Measurements from ENCODE around the gene RAP2A.

RAP2A gene

DNA sequence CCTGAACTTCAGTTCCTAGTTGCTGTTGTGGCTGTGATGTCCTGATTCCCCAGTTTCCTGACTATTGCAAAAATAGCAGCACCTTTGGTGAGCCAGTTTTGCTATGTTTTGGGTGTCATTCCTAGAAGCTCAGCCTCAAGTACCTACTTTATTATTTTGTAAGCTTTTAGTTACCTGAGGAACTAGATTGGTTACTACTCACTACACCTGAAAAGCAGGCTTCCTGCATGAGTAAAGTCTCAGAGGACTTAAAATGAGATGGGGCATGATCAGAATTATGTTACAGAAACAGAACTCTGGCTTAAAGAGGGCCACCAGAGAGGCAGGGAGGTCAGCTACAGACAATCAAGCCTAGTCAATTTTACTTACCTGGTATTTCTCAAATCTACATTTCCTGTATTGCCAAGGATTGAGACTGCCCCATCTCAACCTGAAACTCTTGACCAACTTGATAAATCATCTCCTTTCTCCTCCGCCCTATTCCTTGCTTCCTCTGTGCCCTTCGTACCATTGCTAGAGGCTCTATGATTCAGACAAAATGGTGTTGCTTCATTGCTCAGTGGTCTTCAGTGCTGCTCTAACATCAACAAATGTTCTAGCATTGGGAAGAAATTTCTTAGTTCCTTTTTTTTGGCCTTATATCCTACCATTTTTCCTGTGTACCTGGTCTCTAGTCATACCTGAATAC, 58.9 kb downstream of the RAP2A start:
- DNase-seq (ENCODE audit: low read depth, low spot score), result no peak

DNA sequence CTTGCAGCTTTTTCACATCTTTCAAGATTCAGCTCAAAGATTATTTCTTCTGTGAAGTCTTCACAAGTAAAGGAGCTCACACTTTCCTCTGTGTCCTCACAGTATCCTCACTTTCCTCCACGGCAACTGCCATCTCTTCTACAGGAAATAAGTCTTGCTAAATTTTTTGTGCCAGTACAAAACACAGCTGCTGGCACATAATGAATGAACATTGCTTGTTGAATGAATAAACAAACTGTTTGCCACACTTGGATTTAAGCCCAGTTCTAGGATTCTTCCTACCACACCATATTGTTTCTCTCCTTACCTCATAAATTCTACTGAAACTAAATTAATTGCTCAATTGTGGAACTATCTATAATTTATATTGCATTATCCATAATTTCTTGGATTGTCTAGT, 59.5 kb downstream of the RAP2A start:
- no peak for DNase-seq (ENCODE audit: low read depth, low spot score)

DNA sequence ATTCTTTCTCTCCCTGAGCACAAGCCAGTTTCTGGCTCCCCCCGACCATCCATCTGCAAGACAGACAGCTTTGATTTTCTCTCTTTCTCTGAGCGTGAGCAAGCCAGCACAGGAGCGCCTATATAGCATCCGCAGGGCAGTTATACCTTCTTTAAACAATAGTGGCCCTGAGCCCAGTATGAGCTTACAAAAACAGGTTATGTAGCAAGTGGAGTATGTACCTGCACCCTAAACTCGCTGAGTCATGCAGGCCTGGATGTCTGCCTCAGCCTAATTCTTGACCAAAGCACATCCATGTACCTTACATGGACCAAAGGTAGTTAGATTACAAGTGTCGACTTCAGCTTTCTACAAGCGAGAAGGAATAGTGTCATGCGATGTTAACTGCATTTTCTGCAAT, 61.7 kb downstream of the RAP2A start:
- no peak for DNase-seq (ENCODE audit: low read depth, low spot score)

DNA sequence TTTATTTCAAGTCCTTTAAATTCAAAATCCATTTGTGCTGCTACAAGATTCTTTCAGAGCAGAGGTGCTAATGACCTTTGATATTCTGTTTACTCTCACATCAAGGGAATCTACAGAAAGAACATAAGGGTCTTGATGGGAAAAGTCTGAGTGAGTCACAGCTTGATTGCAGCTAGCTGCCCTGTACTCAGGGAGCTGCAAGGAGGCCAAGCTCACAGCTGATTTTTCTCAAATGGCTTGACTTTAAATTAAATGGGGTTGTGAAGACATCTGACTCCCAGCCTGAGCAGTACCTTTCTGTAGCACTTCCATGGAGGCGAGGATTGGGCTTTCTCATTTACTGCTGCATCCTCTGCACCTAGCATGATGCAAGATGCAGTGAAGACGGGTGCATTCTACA, 62.5 kb downstream of the RAP2A start:
- no peak for DNase-seq (ENCODE audit: low read depth, low spot score)

DNA sequence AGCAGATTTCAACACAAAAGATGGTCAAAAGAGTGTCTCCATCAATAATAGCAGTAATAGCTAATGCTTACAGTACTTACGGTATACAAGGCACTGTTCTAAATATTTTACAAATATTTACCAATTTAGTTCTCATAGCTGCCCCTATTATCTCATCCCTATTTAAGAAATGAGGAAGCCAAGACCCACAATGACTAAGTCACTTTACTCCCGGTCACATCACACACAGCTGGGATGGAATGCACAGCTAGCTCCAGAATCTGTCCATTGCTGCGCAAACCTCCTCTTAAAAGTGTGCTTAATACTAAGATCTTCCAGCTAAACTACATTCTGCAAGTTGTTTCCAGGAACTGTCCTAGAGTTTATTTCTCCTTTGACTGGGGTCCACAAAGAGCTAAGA, 63.4 kb downstream of the RAP2A start:
- DNase-seq (ENCODE audit: low read depth, low spot score), result no peak

DNA sequence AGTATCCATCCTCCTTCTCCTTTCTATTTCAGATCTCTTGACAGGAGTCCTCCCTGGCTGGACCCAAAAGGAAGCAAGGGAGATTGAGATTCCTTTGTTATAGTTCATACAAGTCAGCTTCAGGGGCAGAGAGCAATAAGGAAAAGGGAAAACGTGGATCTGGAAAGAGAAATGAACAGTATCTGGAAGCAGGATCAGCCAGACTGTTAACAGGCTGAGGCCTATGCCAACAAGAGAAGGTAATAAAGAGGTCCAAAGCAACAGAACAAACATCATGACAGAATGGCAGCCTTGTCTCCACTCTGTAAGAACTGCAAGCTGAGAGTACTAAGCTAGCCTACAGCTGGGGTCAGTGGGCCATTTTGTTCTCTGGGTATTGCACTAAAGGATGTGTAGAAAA, 64.5 kb downstream of the RAP2A start:
- DNase-seq (ENCODE audit: low read depth, low spot score), result no peak

DNA sequence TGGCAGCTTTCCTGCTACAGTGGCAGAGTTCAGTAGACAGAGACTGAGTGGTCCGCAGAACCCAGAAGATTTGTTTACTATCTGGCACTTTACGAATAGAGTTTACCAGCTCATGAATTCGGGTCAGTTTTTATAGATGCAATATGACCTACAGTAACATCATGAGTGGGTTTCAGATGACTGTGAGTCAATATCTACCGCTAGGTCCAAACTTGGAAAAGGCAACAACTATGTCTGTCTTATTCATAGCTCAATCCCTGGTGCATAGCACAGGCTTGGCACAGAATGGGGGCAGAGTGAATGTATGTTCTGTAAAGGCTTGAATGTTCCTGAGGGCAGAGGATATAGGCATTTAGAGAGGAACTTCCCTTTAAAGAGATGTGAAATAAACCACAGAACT, 65.2 kb downstream of the RAP2A start:
- DNase-seq (ENCODE audit: low read depth, low spot score), result no peak

DNA sequence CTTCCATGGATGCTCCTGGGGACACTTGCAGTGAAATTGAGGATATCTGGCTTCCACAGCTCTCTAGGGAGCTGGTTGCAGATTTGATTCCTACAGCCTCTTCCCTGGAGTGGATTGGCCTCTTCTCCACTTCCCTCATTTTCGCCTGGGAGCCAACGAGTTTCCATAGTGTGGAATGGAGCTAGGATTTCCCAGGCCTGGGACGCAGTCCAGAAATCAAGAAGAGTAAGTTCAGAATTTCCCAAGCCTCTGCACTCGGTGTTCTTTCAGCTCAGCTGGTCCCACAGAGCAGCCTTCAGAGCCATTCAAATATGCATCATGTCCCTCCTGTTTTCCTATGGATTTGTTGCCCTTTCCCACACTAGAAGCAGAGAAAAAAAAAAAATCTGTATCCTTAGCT, 68.2 kb downstream of the RAP2A start:
- DNase-seq (ENCODE audit: low read depth, low spot score), result no peak

DNA sequence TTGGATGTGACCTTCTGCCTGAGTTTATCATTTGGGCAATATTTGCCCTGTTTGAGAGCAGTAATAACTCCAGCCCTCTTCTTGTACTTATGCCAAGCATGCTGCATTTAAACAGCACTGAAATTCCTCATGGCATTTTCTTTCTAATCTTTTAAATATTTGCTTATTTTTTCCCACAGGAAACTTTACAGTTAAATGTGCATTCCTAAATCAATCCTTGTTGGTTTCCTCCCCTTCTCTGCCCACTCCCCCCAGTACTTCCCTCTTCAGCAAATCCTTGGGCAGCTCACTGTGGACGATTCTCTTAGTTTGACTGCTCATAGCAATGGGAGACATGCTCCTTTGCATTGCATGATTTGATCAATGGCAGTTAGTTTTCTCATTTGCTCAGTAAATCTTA, 68.7 kb downstream of the RAP2A start:
- no peak for DNase-seq (ENCODE audit: low read depth, low spot score)

DNA sequence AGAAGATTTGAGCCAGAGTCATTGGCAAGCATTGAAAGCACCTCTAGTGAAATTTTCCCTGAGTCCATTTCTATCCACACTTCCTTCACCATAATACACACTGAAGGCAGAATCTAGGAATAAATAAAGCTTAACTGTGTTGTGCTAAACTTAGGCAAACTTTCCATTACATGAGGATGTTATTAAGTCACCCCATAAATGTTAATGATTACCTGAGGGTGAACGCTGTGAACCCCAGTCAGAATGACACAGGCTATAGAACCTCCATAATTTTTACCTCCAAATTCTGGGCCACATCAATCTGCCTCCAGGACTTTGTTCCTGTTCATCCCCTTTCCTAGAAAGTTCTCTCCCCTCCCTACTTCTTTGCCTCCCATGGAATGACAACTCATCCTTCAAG, 71.0 kb downstream of the RAP2A start:
- no peak for DNase-seq (ENCODE audit: low read depth, low spot score)

DNA sequence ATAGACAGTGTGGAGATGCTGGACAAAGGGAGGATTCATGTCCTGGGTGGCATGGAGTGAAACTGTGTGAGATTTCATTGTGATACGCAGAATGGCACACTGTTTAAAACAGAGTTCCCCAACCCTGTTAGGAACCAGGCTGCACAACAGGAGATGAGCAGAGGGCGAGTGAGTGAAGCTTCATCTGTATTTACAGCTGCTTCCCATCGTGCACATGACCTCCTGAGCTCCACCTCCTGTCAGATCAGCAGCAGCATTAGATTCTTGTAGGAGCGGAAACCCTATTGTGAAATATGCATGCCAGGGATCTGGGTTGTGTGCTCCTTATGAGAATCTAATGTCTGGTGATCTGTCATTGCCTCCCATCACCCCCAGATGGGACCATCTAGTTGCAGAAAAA, 72.5 kb downstream of the RAP2A start:
- peak; percentile 69 for DNase-seq (ENCODE audit: low read depth, low spot score)

DNA sequence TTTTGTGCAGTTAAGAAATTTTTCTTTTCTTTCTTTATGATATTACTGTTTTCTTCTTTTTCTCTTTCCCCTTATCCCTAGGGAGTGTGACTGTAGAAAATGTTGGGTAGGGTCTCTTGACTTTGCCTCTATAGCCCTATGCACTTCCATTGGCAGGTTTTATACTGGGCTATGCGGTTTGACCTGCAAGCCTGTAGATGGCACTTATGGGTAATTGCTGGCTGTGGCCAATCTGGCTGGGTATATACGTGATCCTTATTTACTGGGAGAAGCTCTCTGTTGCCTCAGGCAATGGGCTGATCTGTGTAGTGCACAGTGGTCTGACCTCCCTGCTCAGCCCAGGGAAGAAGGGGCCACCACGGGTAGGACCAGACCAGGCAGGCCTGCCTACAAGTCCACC, 78.8 kb downstream of the RAP2A start:
- no peak for DNase-seq (ENCODE audit: low read depth, low spot score)

DNA sequence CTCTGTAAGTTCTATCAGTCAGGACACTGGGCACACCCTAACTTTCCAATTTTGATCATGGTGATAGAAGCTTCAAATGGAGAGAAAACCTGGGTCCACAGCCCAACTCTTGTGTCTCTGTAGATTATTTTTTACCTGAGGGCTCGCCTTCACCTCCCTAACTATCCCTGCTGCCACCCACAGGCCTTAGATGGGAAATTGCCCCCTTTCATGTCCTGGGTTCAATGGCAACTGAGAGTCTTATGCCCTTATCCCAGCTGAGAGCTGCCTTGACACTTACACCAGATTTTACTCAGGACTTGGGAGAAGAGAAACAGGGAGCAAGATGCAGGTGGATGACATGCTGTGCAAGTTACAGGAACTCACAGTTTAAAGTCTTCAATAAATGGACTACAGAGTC, 81.7 kb downstream of the RAP2A start:
- DNase-seq (ENCODE audit: low read depth, low spot score), result no peak

DNA sequence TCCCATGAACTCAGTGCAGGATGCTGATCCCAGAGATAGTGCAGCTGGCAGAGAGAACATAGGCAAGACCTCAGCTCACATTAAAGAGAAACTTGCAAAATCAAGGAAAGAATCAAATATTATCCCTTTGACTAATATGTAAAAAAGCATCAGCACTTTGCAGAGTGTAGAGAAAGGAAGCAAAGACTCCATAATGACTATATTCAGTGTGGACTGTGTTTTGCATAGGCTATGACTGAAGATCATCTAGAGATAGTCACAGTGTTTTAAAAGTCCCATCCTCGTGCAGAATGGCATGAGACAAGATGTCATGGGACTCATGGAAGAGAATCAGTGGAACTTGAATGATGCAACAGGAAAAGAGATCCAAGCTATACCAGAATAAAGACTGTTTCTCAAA, 84.0 kb downstream of the RAP2A start:
- DNase-seq (ENCODE audit: low read depth, low spot score), result no peak
